Erythroblast (primary cell): Measurements from ENCODE around the gene NME8.

ENCODE experiments used
- DNase-seq, 2 experiments: peaks; one replicate each; lab custom pipeline; 2025; lab: John Stamatoyannopoulos, UW
- GATA1 ChIP-seq: IDR thresholded peaks from 2 replicates; pipeline ENCODE4 v1.6.1; 2011; ENCODE audit warnings: low read depth, mild to moderate bottlenecking, control low read depth, low read length, moderate library complexity
- POLR2A ChIP-seq: IDR thresholded peaks from 2 replicates; pipeline ENCODE4 v1.6.1; 2011; ENCODE audit warnings: mild to moderate bottlenecking, low read length

Gene NME8

DNA sequence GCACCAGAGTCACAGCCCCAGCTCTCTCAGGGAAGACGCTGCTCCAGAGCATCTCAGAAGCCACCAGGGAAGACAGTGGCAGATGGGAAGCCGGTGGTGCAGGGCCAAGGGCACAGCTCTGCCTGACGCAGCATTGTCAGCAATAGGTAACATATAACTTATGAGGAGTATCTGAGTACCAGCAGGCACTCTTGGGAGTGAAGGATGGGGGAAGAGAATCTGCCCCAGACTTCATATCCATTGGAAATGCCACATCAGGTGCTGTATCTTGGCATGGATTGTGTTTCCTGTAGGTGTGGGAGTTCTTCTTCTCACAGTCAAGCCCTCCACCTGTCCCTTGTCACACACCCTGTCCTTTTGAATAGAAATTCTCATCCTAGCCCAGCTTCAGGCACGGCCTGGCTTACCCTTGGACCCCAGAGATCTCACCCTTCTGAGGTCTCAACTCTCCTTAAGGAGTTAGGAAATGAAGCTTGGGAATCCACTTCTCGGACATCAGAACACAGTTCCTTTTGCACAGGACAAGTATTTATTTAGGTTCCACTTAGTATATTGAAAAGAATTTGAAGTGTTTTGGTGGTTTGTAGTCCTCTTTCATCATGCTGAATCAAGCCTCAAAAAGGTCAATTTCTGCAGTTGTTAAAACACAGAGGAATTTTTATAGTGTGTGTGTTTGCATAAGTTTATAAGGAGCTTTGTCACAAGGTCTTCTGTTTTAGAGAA is 82.0 kb downstream of the NME8 start:
- DNase-seq: no peak

DNA sequence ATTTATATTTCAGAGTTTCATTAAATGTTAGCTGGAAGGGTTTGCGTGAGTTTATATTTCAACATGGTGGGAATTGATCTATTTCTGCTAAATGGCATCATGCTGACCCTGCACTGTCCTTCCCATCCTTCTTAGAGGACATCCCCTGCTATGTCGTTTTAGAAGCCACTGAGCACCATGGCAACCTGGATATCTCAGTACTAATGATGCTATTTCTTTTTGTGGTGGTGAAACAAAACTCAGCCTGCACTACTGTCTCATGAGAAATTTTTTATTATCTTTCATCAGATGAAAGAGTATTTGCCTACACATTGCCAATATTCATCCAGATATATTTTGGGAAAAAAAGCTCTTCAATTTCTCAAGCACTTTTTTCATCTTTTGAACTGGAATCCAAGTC is 84.1 kb downstream of the NME8 start:
- DNase-seq: no peak
- TF ChIP-seq GATA1 (no peak), POLR2A (no peak)

More for the DNA sequence above, 82.0 kb downstream of the NME8 start:
- TF ChIP-seq POLR2A (no peak), GATA1 (no peak)

DNA sequence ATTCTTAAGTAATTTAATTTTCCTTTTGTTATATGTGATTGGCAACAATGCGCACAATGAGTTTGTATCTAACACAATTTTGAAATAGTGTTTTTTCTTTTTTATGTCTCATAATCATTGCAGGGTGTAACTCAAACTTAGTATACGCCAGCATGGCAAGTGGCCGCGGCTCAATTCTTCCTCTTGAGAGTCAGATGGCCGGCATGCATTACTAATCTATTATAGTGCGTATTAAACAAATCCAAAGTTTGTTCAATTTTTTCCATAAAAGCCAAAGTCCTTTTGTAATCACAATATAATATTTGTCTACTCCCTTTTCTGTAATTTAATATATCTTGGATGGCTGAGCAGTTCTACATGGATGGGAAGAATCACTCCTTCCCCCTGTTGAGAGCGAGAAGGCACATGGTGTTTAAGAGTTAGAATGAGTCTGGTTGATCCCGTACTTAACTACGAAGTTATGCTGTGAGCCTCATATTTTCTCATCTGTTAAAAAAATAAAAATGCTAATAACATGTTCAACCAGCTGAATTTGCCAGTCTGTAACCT is 84.7 kb downstream of the NME8 start:
- DNase-seq: no peak
- no peak for TF ChIP-seq GATA1
- TF ChIP-seq POLR2A: no peak

DNA sequence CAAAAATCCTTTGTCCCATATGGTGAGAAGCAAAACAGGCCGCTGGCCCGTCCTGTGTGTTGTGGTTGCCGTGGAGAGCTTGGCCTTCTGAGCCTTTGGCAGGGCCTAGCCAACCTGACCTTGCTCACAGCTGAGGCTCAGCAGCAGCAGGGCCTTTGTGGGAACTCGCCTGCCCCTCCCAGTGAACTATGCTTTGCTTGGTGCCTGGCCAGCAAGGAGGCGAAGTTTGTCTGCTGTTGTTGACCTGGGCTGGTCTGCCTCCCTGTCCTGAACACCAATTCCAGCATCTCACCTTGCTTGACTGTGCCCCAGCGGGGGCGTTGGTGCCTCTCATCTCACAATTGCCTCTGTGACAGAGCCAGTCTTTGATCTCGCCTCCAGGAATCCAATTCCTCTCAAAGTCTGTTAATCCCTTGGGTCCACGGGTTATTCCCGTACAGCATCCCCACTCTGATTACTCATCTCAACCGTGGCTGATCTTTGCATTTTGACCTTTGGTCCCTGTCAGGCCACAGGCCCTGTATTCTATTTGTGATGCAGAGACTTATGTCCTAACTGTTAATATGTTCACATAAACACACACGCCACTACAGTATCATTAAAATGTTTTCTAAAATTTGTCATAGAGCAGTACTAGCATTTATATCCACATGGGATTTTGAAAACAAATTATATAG is 94.7 kb downstream of the NME8 start:
- TF ChIP-seq GATA1 (no peak), POLR2A (no peak)
- no peak for DNase-seq

DNA sequence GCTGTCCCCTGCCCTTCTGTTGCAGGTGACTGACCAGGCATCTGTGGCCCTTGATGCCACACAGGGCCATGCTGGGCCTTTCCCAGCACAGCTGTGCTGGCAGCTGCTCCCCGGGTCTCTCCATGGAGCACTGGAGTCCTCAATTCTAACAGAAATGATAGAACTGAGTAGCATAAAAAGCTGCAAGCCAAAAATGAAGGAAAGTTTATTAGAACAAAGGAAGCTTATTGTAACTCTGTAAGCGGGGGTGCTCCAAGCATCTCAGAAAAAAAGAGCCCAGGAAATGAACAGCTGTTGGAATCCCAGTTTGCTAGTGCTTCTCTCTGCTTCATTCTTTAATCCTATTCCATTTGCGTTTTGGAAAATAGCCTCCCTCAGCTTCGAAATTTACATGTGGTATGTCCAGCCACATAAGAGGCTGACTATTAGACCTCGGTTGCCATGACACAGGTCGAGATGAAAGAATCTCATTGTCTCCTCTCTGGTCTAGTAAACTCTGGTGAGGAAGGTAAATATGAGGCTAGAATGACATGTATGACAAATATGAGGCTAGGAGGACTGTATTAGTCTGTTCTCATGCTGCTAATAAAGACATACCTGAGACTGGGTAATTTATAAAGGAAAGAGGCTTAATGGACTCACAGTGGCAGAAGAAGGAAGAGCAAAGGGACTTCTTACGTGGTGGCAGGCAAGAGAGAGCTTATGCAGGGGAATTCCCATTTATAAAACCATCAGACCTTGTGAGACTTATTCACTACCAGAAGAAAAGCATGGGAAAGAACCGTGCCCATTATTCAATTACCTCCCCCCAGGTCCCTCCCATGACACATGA is 95.7 kb downstream of the NME8 start:
- no peak for DNase-seq
- TF ChIP-seq POLR2A (no peak), GATA1 (no peak)

DNA sequence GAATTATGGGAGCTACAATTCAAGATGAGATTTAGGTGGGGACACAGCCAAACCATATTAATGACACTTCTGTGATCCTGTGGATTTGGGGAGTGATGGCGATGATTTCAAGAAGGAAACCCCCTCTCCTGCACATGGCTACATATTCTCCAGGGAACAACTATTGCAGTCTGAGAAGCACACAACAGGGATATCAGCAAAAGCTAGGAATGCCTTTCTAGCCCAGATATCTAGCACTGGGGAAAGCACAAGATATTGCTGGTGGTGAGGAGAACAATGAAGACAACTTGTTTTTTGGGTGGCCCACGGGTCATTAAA is 96.3 kb downstream of the NME8 start:
- no peak for DNase-seq
- no peak for TF ChIP-seq GATA1
- TF ChIP-seq POLR2A: no peak

DNA sequence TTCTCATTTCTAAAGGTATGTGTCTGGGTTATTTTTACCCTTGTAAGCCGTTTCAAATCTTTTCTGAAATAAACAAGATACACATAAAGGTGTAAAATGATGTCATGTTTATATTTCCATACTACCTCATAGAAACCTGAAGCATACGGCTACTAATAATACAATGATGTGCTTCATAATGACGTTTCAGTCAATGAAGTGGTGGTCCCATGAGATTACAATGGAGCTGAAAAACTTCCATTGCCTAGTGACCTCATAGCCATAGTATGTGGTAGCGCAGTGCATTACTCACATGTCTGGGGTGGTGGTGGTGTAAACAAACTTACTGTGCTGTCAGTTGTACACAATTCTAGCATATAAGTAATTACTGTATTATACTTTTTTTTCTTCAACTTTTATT is 96.9 kb downstream of the NME8 start:
- no peak for TF ChIP-seq GATA1
- no peak for TF ChIP-seq POLR2A
- DNase-seq: no peak

DNA sequence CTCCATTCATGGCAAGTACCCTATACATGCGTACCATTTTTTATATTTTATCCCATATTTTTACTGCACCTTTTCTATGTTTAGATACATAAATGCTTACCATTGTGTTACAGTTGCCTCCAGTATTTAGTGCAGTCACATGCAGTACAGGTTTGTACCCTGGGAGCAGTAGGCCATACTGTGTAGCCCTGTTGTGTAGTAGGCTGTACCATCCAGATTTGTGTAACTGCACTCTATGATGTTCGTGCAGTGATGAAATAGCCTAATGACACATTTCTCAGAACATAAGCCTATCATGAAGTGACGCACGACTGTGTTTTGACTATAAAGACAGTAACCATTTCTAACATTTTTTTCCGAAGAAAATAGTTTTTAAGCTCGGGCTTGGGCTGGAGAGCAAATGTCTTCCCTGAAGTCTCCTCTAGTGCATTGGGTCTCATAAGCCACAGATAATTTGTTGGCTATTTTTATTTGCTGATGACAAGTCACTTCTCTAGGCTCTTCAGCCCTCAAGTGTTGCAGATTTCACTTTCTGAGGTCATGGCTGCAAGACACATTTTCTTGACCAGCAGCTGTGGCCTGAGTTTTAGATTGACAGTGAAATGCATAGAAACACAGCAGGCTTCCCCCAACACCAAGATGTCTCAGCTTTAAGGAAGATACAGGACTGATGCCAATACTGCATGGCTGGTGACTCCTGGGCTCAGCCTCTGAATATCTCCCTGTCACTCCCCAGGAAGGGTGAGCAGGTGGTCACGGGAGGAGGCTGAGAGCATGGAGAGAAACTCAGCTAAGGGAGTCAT is 98.9 kb downstream of the NME8 start:
- DNase-seq: no peak
- TF ChIP-seq GATA1: no peak
- no peak for TF ChIP-seq POLR2A

DNA sequence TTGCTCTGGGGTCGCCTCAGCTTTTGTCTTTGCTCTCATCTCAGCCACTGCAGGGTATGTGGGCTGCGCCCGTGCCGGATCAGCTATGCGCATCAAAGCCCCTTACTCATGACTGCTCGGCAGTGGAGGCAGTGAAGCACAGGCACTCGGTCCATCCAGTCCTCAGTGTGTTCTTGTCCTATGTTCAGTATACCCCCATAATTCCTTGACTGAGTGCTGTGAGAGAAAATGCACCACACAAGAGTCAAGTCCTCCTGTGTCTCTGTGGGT is 99.5 kb downstream of the NME8 start:
- DNase-seq: no peak
- TF ChIP-seq GATA1 (no peak), POLR2A (no peak)
